ENCODE results near the gene WDR77. TPM values are rescaled to one million over a fixed set of nuclear protein-coding genes. Genes with fewer than 3 reads are reported as not detected.

Gene WDR77
- total RNA-seq, 3 donors from 2014 or later = 20.2 to 28.2 (median 23.4) TPM

- Histone ChIP-seq H3K36me3 (ENCODE audit: low read depth) (no peaks in the 10 kb centered on the region), H3K4me1 (ENCODE audit: low read depth) (no peaks in the 10 kb centered on the region), H3K9me3 (no peaks in the 10 kb centered on the region), H3K4me3 (no peak overlapping the region)
- intact Hi-C loops (cut with DNase I, micrococcal nuclease) = loop anchor here in 1 of 2 donors (10.0 kb wide), 1 partner anchor 275 kb away; no protein-coding TSS in a partner anchor
- ATAC-seq (peak; percentile 68), DNase-seq (peak in 1 of 3 donors; percentile 35)
- no peak for TF ChIP-seq CTCF (IDR thresholded peaks at IDR 0.05)
Observed at GRCh38 chr1:111489604-111490003, 40.5 kb upstream of the WDR77 start.

GRCh38 chr1:111488669-111489068 is 39.6 kb upstream of the WDR77 start:
- DNase-seq (no peak), ATAC-seq (no peak)
- no peak overlapping the region for H3K4me3 ChIP-seq
- intact Hi-C loops (cut with DNase I, micrococcal nuclease) = loop anchor here in 1 of 2 donors (10.0 kb wide), 1 partner anchor 276 kb away; no protein-coding TSS in a partner anchor
- H3K9me3 ChIP-seq = no peaks in the 10 kb centered on the region
- no peak for TF ChIP-seq CTCF (IDR thresholded peaks at IDR 0.05)
- no peaks in the 10 kb centered on the region for H3K4me1 ChIP-seq (ENCODE audit: low read depth)
- no peaks in the 10 kb centered on the region for H3K36me3 ChIP-seq (ENCODE audit: low read depth)

GRCh38 chr1:111487133-111487532 is 38.1 kb upstream of the WDR77 start:
- no peak for TF ChIP-seq CTCF (IDR thresholded peaks at IDR 0.05)
- Histone ChIP-seq H3K36me3 (ENCODE audit: low read depth) (no peaks in the 10 kb centered on the region), H3K4me1 (ENCODE audit: low read depth) (no peaks in the 10 kb centered on the region), H3K4me3 (no peak overlapping the region), H3K9me3 (no peaks in the 10 kb centered on the region)
- ATAC-seq (no peak), DNase-seq (no peak)
- intact Hi-C loops (cut with DNase I, micrococcal nuclease) = loop anchor here in 1 of 2 donors (10.0 kb wide), 1 partner anchor 278 kb away; no protein-coding TSS in a partner anchor

GRCh38 chr1:111486431-111486830 is 37.4 kb upstream of the WDR77 start:
- no peaks in the 10 kb centered on the region for H3K4me1 ChIP-seq (ENCODE audit: low read depth)
- H3K4me3 ChIP-seq = no peak overlapping the region
- ATAC-seq (no peak), DNase-seq (no peak)
- TF ChIP-seq CTCF (IDR thresholded peaks at IDR 0.05) = no peak
- no peaks in the 10 kb centered on the region for H3K36me3 ChIP-seq (ENCODE audit: low read depth)
- H3K9me3 ChIP-seq = no peaks in the 10 kb centered on the region
- intact Hi-C loops (cut with DNase I, micrococcal nuclease) = loop anchor here in 1 of 2 donors (10.0 kb wide), 1 partner anchor 278 kb away; no protein-coding TSS in a partner anchor

- intact Hi-C loops (cut with DNase I, micrococcal nuclease) = loop anchor here in 1 of 2 donors (10.0 kb wide), 1 partner anchor 280 kb away; no protein-coding TSS in a partner anchor
- Histone ChIP-seq H3K9me3 (no peaks in the 10 kb centered on the region), H3K4me1 (ENCODE audit: low read depth) (no peaks in the 10 kb centered on the region), H3K36me3 (ENCODE audit: low read depth) (no peaks in the 10 kb centered on the region), H3K4me3 (no peak overlapping the region)
- DNase-seq (no peak), ATAC-seq (no peak)
- TF ChIP-seq CTCF (IDR thresholded peaks at IDR 0.05) = no peak
Observed at GRCh38 chr1:111484391-111485026, 35.5 kb upstream of the WDR77 start.
